ENCODE results near the gene DOCK9. TPM values are rescaled to one million over a fixed set of nuclear protein-coding genes. Genes with fewer than 3 reads are reported as not detected.

The DOCK9 gene
- total and polyA plus RNA-seq, 9 of the 15 experiments (the other 6 are each of a cell fraction or from before 2014, with no cell fraction given), result 3.5 to 25.3 (median 16.7) TPM

DNA sequence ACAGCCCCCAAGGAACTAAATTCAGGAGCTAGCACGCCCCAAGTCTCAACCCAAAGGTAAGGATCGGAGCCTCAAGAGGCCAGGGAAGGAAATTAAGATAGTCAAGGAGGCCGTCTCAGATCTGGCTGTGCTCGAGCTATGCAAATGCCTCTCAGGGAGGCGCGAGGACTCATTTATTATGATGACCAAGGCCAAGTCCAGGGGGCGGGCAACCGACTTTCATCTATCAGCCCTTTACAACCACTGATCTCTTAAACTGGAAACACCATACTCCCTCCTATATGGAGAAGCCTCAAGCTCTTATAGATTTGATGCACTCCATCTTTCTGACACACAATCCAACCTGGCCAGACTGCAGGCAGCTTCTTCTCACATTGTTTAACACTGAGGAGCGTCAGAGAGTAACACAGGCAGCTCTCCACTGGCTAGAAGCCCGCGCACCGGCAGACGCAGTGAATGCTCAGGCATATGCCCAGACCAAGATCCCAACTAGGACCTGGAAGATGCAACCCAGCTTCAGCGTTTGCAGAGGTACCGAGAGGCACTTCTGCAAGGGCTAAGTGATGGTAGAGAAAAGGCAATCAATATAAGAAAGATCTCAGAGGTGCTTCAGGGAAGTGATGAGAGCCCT is 215.8 kb downstream of the DOCK9 start:
- FAIRE-seq (no peak), ATAC-seq (no peak), DNase-seq (ENCODE audit: extremely low read depth in 1 of 4, low spot score in 3 of 4) (no peak)
- WGBS (ENCODE audit: insufficient coverage, low coverage, missing lambda C conversion rate), result 4% methylated on average over 14 of the region's 15 CpGs
- in situ Hi-C loops (cut with MboI), result no loop called here
- no peak overlapping the region for H2AFZ ChIP-seq (ENCODE audit: low read depth, low read length)
- H3K27ac ChIP-seq (ENCODE audit: extremely low read depth, low read depth, low read length), result no peak overlapping the region
- no peaks in the 10 kb centered on the region for H3K79me2 ChIP-seq (ENCODE audit: control insufficient read depth, insufficient read depth, low read length)
- H3K4me2 ChIP-seq (ENCODE audit: insufficient read depth, low read length), result peak overlapping the region; percentile 25; the same call in 1 of the 2 replicates
- no peaks in the 10 kb centered on the region for H3K36me3 ChIP-seq (ENCODE audit: control insufficient read depth, insufficient read depth, low read length)
- no peaks in the 10 kb centered on the region for H3K9me1 ChIP-seq (ENCODE audit: control insufficient read depth, insufficient read depth, low read length)
- no peaks in the 10 kb centered on the region for H3K4me1 ChIP-seq (replicated peaks in 1 of 2; ENCODE audit: control insufficient read depth in 2 of 2, insufficient read depth in 2 of 2, low read length in 2 of 2)
- POLR2A ChIA-PET, result interaction anchor here (1.2 to 1.6 kb wide), 2 partner anchors 13 to 15 kb away, joined by 3 to 7 read pairs; no protein-coding TSS in a partner anchor
- peaks cover 23 to 46% of the 10 kb centered on the region in 2 experiments for H3K27me3 ChIP-seq (ENCODE audit: control insufficient read depth in 2 of 2, insufficient read depth in 2 of 2, low read length in 2 of 2)
- H3K9ac ChIP-seq (ENCODE audit: insufficient read depth in 1 of 2, low read depth in 2 of 2, low read length in 2 of 2), result no peak overlapping the region
- no peak overlapping the region for H3K4me3 ChIP-seq
- H4K20me1 ChIP-seq (replicated peaks; ENCODE audit: control insufficient read depth, insufficient read depth, low read length), result no peaks in the 10 kb centered on the region
- H3K9me3 ChIP-seq (replicated peaks; ENCODE audit: control insufficient read depth, insufficient read depth, low read depth, low read length), result no peaks in the 10 kb centered on the region
- BruUV-seq (replicated peaks), result no TSS peak
- intact Hi-C loops (cut with micrococcal nuclease), result no loop called here
- CTCF ChIA-PET (ENCODE audit: low intra/inter-chr PET ratio), result interaction anchor here (0.7 kb wide), 1 partner anchor 236 kb away, joined by 3 read pairs; no protein-coding TSS in a partner anchor
- TF ChIP-seq COPS2 (conservative IDR thresholded peaks at IDR 0.05) (no peak), ZBTB17 (CRISPR knock-in tag; IDR thresholded peaks at IDR 0.05) (no peak), ZFP36 (IDR thresholded peaks at IDR 0.05; ENCODE audit: low read depth, low read length, partially characterized antibody) (no peak), ZNF239 (CRISPR knock-in tag; IDR thresholded peaks at IDR 0.05) (no peak), TAF9B (IDR thresholded peaks at IDR 0.05; ENCODE audit: partially characterized antibody) (no peak), DIDO1 (tag; IDR thresholded peaks at IDR 0.05; ENCODE audit: low read depth) (no peak), TAL1 (IDR thresholded peaks at IDR 0.05) (no peak), MAFF (IDR thresholded peaks at IDR 0.05; ENCODE audit: low read length) (no peak), NCOA4 (IDR thresholded peaks at IDR 0.05; ENCODE audit: partially characterized antibody) (no peak), ELF4 (CRISPR knock-in tag; IDR thresholded peaks at IDR 0.05) (no peak), ETV1 (tag; conservative IDR thresholded peaks at IDR 0.05; ENCODE audit: low read depth) (no peak)
- TF ChIP-seq, protein P1, sequence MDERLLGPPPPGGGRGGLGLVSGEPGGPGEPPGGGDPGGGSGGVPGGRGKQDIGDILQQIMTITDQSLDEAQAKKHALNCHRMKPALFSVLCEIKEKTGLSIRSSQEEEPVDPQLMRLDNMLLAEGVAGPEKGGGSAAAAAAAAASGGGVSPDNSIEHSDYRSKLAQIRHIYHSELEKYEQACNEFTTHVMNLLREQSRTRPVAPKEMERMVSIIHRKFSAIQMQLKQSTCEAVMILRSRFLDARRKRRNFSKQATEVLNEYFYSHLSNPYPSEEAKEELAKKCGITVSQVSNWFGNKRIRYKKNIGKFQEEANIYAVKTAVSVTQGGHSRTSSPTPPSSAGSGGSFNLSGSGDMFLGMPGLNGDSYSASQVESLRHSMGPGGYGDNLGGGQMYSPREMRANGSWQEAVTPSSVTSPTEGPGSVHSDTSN (CRISPR knock-in tag; IDR thresholded peaks at IDR 0.05; ENCODE audit: low read depth), result no peak
- TF ChIP-seq, protein P1 (tag; conservative IDR thresholded peaks at IDR 0.05; ENCODE audit: low read depth), result no peak
- TF ChIP-seq, protein P2, sequence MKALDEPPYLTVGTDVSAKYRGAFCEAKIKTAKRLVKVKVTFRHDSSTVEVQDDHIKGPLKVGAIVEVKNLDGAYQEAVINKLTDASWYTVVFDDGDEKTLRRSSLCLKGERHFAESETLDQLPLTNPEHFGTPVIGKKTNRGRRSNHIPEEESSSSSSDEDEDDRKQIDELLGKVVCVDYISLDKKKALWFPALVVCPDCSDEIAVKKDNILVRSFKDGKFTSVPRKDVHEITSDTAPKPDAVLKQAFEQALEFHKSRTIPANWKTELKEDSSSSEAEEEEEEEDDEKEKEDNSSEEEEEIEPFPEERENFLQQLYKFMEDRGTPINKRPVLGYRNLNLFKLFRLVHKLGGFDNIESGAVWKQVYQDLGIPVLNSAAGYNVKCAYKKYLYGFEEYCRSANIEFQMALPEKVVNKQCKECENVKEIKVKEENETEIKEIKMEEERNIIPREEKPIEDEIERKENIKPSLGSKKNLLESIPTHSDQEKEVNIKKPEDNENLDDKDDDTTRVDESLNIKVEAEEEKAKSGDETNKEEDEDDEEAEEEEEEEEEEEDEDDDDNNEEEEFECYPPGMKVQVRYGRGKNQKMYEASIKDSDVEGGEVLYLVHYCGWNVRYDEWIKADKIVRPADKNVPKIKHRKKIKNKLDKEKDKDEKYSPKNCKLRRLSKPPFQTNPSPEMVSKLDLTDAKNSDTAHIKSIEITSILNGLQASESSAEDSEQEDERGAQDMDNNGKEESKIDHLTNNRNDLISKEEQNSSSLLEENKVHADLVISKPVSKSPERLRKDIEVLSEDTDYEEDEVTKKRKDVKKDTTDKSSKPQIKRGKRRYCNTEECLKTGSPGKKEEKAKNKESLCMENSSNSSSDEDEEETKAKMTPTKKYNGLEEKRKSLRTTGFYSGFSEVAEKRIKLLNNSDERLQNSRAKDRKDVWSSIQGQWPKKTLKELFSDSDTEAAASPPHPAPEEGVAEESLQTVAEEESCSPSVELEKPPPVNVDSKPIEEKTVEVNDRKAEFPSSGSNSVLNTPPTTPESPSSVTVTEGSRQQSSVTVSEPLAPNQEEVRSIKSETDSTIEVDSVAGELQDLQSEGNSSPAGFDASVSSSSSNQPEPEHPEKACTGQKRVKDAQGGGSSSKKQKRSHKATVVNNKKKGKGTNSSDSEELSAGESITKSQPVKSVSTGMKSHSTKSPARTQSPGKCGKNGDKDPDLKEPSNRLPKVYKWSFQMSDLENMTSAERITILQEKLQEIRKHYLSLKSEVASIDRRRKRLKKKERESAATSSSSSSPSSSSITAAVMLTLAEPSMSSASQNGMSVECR (CRISPR knock-in tag; IDR thresholded peaks at IDR 0.05), result no peak
- TF ChIP-seq, protein P3, sequence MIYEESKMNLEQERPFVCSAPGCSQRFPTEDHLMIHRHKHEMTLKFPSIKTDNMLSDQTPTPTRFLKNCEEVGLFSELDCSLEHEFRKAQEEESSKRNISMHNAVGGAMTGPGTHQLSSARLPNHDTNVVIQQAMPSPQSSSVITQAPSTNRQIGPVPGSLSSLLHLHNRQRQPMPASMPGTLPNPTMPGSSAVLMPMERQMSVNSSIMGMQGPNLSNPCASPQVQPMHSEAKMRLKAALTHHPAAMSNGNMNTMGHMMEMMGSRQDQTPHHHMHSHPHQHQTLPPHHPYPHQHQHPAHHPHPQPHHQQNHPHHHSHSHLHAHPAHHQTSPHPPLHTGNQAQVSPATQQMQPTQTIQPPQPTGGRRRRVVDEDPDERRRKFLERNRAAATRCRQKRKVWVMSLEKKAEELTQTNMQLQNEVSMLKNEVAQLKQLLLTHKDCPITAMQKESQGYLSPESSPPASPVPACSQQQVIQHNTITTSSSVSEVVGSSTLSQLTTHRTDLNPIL (CRISPR knock-in tag; IDR thresholded peaks at IDR 0.05), result no peak

Measured in K562 (cell line).